HG03103 (cell line): ENCODE results near the gene CEP112.
A peak's percentile ranks its signal among the peaks of the same experiment; 100 is the strongest.

Source experiments
- ATAC-seq: cut with Tn5 transposase; IDR thresholded peaks from one replicate; pipeline ENCODE4 v1.9.1; 2021; ENCODE audit warnings: low read depth; ENCODE audit not compliant: unreplicated experiment

The CEP112 gene

DNA sequence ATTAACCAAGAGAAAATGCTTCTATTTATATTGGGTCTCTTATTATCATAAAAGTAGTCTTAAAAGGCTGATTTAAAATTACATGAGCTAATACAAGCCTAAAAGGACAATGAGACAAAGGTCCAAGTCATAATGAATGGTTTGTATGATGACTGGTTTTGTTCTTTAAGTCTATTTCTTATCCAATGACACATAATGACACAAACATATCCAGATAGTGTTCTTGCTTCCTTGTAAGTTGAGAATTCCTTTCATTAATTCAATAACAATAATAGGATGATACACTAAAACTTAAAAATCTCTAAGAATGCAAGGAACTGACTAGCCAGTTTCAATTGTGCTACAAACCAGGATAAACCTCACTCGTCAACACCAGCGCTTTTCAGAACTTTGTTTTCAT is 244.1 kb downstream of the CEP112 start:
- ATAC-seq: no peak

- no peak for ATAC-seq
These were observed 249.3 kb downstream of the CEP112 start for GRCh38 chr17:65942592-65942991.

DNA sequence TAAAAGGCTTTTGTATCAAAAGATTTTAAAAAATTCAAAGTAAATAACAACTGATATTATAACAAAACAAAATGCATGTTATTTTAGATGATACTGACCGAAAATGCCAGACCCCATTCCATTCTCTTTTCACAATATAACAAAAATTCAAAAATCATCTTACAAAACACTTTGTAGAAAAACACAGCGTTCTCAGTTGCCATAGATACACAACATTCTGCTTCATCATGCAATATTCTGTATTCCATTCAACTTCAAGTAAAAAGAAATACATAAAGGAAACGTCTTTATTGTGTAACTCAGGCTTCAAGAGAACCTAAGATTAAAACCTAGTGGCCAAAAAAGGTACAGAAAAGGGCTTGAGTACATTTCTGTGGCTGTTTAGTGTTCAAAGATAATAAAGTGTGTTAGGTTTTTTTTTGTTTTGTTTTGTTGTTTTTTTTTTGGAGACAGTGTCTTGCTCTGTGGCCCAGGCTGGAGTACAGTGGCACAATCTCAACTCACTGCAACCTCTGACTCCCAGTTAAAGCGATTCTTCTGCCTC is 250.5 kb downstream of the CEP112 start:
- ATAC-seq: no peak

GRCh38 chr17:65936013-65936412 is 255.9 kb downstream of the CEP112 start:
- no peak for ATAC-seq

DNA sequence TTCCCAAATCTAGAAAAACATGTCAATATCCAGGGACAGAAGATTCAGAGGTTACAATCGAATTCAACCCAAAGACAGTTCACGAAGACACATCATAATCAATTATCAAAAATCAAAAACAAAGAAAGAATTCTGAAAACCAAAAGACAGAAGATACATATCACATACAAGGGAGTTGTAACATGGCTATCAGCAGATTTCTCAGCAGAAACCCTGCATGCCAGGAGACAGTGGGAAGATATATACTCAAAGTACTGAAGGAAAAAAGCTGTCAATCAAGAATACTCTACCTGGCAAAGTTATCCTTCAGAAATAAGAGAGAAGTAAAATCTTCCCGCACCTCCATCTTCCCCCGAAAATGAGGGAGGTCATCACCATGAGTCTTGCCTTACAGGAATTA is 258.6 kb downstream of the CEP112 start:
- ATAC-seq: no peak

DNA sequence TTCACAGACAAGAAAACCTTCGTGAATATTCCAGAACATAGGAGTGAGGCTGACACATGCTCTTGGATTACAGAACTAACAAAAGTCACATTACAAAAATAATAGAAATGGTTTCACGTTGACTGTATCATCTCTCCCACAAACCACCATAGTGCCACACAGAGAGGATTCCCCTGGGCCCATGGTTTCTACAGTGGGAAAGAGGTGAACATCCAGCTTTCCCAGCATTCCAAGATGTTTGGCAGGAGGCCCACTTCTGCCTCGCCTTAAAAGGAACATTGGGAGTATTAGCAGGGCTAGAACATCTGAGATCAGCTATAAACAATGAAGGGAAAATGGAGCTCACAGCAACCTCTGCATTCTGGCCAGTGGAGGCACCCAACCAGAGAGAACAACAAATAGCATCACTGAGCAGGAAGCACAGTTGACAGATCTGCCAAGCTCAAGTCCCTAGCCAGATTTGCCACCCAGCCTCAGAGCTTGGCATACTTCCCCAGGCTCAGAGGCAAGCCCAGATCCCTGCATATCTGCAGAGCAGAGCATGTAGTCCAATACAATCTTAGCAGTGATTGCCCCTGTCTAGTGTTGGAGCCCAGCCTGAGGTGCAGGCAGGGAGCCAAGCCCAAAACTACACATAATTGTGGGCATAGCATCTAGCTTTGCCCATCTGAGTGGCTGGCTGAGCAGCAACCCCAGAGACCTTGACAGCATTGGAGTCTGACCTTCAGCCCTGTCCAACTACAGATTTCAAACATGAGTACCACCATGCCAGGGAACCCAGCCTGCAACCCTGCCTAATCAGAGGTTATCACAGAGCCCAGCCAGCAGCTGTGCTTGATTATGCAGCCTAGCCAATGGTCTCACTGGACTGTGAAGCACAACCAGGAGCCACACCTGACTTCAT is 260.4 kb downstream of the CEP112 start:
- ATAC-seq: no peak

GRCh38 chr17:65930140-65930730 is 261.7 kb downstream of the CEP112 start:
- no peak for ATAC-seq

DNA sequence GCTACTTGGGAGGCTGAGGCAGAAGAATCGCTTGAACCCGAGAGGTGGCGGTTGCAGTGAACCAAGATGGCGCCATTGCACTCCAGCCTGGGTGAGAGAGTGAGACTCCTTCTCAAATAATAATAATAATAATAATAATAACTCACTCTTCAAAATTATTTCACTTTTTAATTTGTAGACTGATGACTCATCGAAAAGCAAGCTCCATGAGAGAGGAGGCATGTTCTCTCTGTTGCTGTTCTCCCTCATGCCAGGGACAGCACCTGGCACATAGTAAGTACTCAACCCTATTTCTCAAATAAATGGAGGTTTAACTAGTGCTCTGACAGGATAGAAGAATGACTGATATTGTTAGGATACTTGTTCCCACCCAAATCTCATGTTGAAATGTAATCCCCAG is 265.3 kb downstream of the CEP112 start:
- ATAC-seq: no peak

- ATAC-seq: no peak
These were observed 266.2 kb downstream of the CEP112 start for GRCh38 chr17:65925606-65926307.

DNA sequence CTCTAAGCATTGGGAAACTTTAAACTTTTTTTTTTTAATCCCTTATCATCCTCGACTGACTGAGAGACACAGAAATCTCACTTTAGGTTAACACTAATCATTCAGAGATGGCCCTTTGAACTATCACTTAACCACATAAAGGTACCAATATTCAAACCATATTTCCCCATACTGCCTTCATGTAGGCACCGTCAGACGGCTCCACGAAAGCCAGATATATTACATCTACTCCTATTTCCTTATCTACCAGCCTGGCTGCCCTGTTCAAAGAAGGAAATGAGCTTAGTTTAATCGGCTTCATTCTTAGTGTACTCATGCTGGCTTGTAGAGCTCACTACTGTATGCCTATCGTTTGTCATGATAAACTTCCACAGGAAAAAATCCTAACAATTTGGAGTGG is 270.9 kb downstream of the CEP112 start:
- no peak for ATAC-seq

GRCh38 chr17:65918916-65919315 is 273.0 kb downstream of the CEP112 start:
- ATAC-seq: no peak

DNA sequence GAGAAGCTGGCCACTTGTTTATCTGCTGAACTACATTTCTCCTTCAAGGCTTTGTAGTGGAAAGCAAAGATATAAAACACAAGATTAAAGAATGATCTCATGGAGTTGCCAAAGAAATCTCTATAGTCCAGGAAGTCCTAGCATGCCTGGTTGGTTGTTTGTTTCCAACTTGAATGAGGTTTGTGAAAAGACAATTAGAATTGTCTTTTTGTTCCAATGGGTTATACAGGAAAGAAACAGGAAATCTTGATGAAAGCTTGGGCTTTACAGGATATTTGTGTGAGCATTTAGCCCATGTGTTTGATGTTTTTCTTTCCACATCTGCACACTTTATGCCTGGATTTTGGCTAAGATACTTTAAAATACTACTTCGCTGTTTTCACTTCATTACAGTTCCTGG is 273.4 kb downstream of the CEP112 start:
- no peak for ATAC-seq

- ATAC-seq: no peak
These were observed 274.4 kb downstream of the CEP112 start for GRCh38 chr17:65917560-65917959.

GRCh38 chr17:65916425-65916824 is 275.5 kb downstream of the CEP112 start:
- ATAC-seq: no peak

- peak; percentile 98 for ATAC-seq
These were observed 277.1 kb downstream of the CEP112 start for GRCh38 chr17:65914784-65915342.

- no peak for ATAC-seq
These were observed 278.5 kb downstream of the CEP112 start for GRCh38 chr17:65913326-65913850.

GRCh38 chr17:65910836-65911235 is 281.1 kb downstream of the CEP112 start:
- ATAC-seq: no peak

DNA sequence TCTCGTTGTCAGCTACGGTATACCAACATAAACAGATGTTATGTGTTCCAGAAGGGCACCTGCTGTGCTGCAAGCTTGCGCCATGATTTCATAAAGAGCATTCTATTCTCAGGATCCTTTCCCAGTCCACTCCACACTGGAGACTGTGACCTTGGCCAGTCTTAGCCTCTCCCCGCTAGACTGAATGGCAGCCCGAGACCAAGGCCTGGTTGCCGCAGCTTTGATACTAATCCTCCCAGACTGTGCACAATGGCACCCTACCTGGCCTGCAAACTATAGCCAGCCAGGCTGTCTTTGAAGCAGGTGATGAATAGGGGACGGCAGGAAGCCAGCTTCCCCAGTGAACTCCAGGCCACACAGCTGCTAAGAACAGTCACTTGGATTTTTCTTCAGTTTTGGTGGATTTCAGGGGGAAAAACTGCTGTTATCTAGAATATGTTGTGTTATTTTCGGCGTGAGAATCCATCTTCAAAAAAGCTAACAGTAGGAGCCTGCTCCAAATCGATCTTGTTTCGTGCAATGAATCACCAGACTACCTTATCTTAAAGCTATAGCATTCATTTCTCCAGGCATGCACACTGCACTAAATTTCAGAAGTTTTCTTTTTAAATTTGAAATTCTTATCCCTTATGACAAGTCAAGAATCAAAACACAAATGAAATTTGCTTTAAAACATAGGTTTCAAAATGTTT is 289.0 kb downstream of the CEP112 start:
- ATAC-seq: no peak

- ATAC-seq: no peak
These were observed 289.8 kb downstream of the CEP112 start for GRCh38 chr17:65902155-65902554.

- ATAC-seq: no peak
These were observed 290.5 kb downstream of the CEP112 start for GRCh38 chr17:65901394-65901793.
